ENCODE data around the gene TPST2. TPM values are rescaled to one million over a fixed set of nuclear protein-coding genes. Genes with fewer than 3 reads are reported as not detected.

TPST2 gene
- total and polyA plus RNA-seq, 2 donors (not counting 3 experiments of a cell fraction or from before 2014, with no cell fraction given), result 49.4 to 121 TPM

- H3K36me3 ChIP-seq (ENCODE audit: control insufficient read depth in 2 of 2, extremely low read depth in 1 of 2, insufficient read depth in 2 of 2, low read length in 2 of 2), result peaks cover 7 to 8% of the 10 kb centered on the region in 2 experiments
- CTCF ChIA-PET, result interaction anchor here (1.0 to 2.0 kb wide), 4 partner anchors 12 to 24 kb away, joined by 3 to 10 read pairs (median 6); no protein-coding TSS in a partner anchor
Measured at GRCh38 chr22:26484360-26484706, 105.6 kb downstream of the TPST2 start.

GRCh38 chr22:26483439-26484359 is 106.2 kb downstream of the TPST2 start, which contains the start of the genes HPS4 and SRRD:
TSS of gene HPS4 (minus strand) at chr22:26483783. CDS start at chr22:26481762, 2,021 bp downstream.
TSS of gene SRRD (plus strand) at chr22:26483877. CDS start at chr22:26483891, 14 bp downstream.
- Histone ChIP-seq H3K9me1 (replicated peaks; ENCODE audit: control insufficient read depth, extremely low read depth, insufficient read depth, low read length) (no peaks in the 10 kb centered on the region), H3K36me3 (ENCODE audit: control insufficient read depth in 2 of 2, extremely low read depth in 1 of 2, insufficient read depth in 2 of 2, low read length in 2 of 2) (peaks cover 5% of the 10 kb centered on the region in 2 experiments), H3K27ac (ENCODE audit: insufficient read depth, low read depth, low read length) (peak within 1 kb of the TSS; percentile 86), H3K4me2 (ENCODE audit: insufficient read depth, low read length) (peak within 1 kb of the TSS; percentile 92), H3K4me1 (ENCODE audit: control insufficient read depth, extremely low read depth, insufficient read depth, low read length) (peaks cover 23% of the 10 kb centered on the region), H4K20me1 (replicated peaks; ENCODE audit: control insufficient read depth, extremely low read depth, insufficient read depth, low read length) (no peaks in the 10 kb centered on the region), H3K27me3 (ENCODE audit: control insufficient read depth in 2 of 2, insufficient read depth in 2 of 2, low read length in 2 of 2) (no peaks in the 10 kb centered on the region), H3K9me3 (replicated peaks; ENCODE audit: control insufficient read depth, insufficient read depth, low read length) (no peaks in the 10 kb centered on the region), H3K4me3 (replicated peaks in 1 of 3; ENCODE audit: insufficient read depth in 1 of 3, low read depth in 1 of 3, low read length in 3 of 3) (peak within 1 kb of the TSS; percentile 80 to 97 (median 92)), H2AFZ (ENCODE audit: low read depth, low read length) (peak within 1 kb of the TSS; percentile 71), H3K9ac (replicated peaks; ENCODE audit: extremely low read depth, insufficient read depth, low read length) (peak within 1 kb of the TSS; percentile 98), H3K79me2 (ENCODE audit: control insufficient read depth, insufficient read depth, low read length) (peaks cover 49% of the 10 kb centered on the region)
- ChIA-PET POLR2A (interaction anchor here (0.5 to 1.9 kb wide), 4 partner anchors 17 to 120 kb away, joined by 3 to 13 read pairs (median 4); partner anchors contain the start of gene TFIP11), CTCF (interaction anchor here (1.0 to 2.0 kb wide), 6 partner anchors 12 to 119 kb away, joined by 3 to 10 read pairs (median 4); no protein-coding TSS in a partner anchor)
- FAIRE-seq, result peak; percentile 79
- TSS peak; percentile 58 for BruUV-seq (replicated peaks)
- DNase-seq (ENCODE audit: low read depth, low spot score), result peak; percentile 89
- TF ChIP-seq JUN (IDR thresholded peaks at IDR 0.05; ENCODE audit: borderline replicate concordance, insufficient read depth, insufficient read length, low read depth) (peak; percentile 22), CTCF (IDR thresholded peaks at IDR 0.05; ENCODE audit: extremely low read depth in 1 of 2, insufficient read depth in 1 of 2, low read depth in 1 of 2, low read length in 2 of 2) (no peak), POLR2AphosphoS5 (IDR thresholded peaks at IDR 0.05; ENCODE audit: insufficient read depth, low read depth, low read length) (peak; percentile 82), POLR2A (IDR thresholded peaks at IDR 0.05; ENCODE audit: low read depth, low read length) (peak; percentile 83), MAX (IDR thresholded peaks at IDR 0.05; ENCODE audit: insufficient read depth, insufficient read length) (peak; percentile 60)
- intact Hi-C loops (cut with micrococcal nuclease), result no loop called here
- dilution Hi-C loops (cut with MboI; ENCODE audit: extremely low pct_ligation_motif_present, low sequenced_read_pairs), result no loop called here

More at GRCh38 chr22:26484360-26484706, 105.6 kb downstream of the TPST2 start:
- Histone ChIP-seq H3K27me3 (ENCODE audit: control insufficient read depth in 2 of 2, insufficient read depth in 2 of 2, low read length in 2 of 2) (no peaks in the 10 kb centered on the region), H3K9ac (replicated peaks; ENCODE audit: extremely low read depth, insufficient read depth, low read length) (peak overlapping the region; percentile 98), H3K27ac (ENCODE audit: insufficient read depth, low read depth, low read length) (peak overlapping the region; percentile 86), H3K4me3 (replicated peaks in 1 of 3; ENCODE audit: insufficient read depth in 1 of 3, low read depth in 1 of 3, low read length in 3 of 3) (peak overlapping the region; percentile 80 to 97 (median 92)), H3K9me3 (replicated peaks; ENCODE audit: control insufficient read depth, insufficient read depth, low read length) (no peaks in the 10 kb centered on the region), H4K20me1 (replicated peaks; ENCODE audit: control insufficient read depth, extremely low read depth, insufficient read depth, low read length) (no peaks in the 10 kb centered on the region), H3K9me1 (replicated peaks; ENCODE audit: control insufficient read depth, extremely low read depth, insufficient read depth, low read length) (no peaks in the 10 kb centered on the region), H3K4me2 (ENCODE audit: insufficient read depth, low read length) (peak overlapping the region; percentile 92), H3K4me1 (ENCODE audit: control insufficient read depth, extremely low read depth, insufficient read depth, low read length) (peaks cover 25% of the 10 kb centered on the region), H3K79me2 (ENCODE audit: control insufficient read depth, insufficient read depth, low read length) (peaks cover 46% of the 10 kb centered on the region), H2AFZ (ENCODE audit: low read depth, low read length) (no peak overlapping the region)
- intact Hi-C loops (cut with micrococcal nuclease) (no loop called here), dilution Hi-C loops (cut with MboI; ENCODE audit: extremely low pct_ligation_motif_present, low sequenced_read_pairs) (no loop called here)
- POLR2A ChIA-PET, result interaction anchor here (0.7 to 1.9 kb wide), 3 partner anchors 16 to 118 kb away, joined by 3 to 13 read pairs (median 5); partner anchors contain the start of gene TFIP11
- no peak for TF ChIP-seq POLR2A (IDR thresholded peaks at IDR 0.05; ENCODE audit: low read depth, low read length)
- no peak for TF ChIP-seq MYC (IDR thresholded peaks at IDR 0.05; ENCODE audit: low read depth, low read length)
- no peak for TF ChIP-seq FOS (IDR thresholded peaks at IDR 0.05; ENCODE audit: borderline replicate concordance, insufficient read depth, low read length)
- no peak for TF ChIP-seq EZH2 (IDR thresholded peaks at IDR 0.05; ENCODE audit: borderline replicate concordance, low read depth, low read length, severe bottlenecking)
- TF ChIP-seq JUN (IDR thresholded peaks at IDR 0.05; ENCODE audit: borderline replicate concordance, insufficient read depth, insufficient read length, low read depth), result no peak
- TF ChIP-seq MAX (IDR thresholded peaks at IDR 0.05; ENCODE audit: insufficient read depth, insufficient read length), result peak; percentile 74
- no peak for FAIRE-seq
- BruUV-seq (replicated peaks), result TSS peak; percentile 46
- DNase-seq (ENCODE audit: low read depth, low spot score), result no peak
